Measurements from ENCODE around the gene TMEM17. TPM values are rescaled to one million over a fixed set of nuclear protein-coding genes. Genes with fewer than 3 reads are reported as not detected.

Gene TMEM17
- total and polyA plus RNA-seq, 2 experiments from 2014 or later: 0.94 to 1.7 TPM

DNA sequence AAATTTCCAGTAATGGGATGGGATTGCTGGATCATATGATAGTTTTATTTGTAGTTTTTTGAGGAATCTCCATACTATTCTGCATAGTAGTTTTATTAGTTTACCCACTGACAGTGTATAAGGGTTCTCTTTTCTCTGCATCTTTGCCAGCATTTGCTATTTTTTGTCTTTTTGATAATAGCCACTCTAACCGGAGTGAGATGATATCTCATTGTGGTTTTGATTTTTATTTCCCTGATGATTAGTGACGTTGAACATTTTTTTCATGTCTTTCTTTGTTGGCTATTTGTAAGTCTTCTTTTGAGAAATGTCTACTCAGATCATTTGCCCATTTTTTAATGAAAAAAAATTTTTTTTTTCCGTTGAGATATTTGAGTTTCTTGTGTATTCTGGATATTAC lies 26.1 kb downstream of the TMEM17 start:
- H3K79me2 ChIP-seq (replicated peaks; ENCODE audit: insufficient read depth): no peaks in the 10 kb centered on the region
- no peak overlapping the region for H3K4me2 ChIP-seq
- no peaks in the 10 kb centered on the region for H3K36me3 Mint-ChIP-seq (ENCODE audit: low read depth)
- no peaks in the 10 kb centered on the region for H3F3A ChIP-seq (replicated peaks; ENCODE audit: low read depth)
- no peaks in the 10 kb centered on the region for H4K20me1 ChIP-seq (replicated peaks; ENCODE audit: insufficient read depth)
- H3K4me1 Mint-ChIP-seq: peaks cover 29% of the 10 kb centered on the region
- H3K9me3 Mint-ChIP-seq: no peaks in the 10 kb centered on the region
- no peak overlapping the region for H3K27ac ChIP-seq (ENCODE audit: low read depth)
- no peak overlapping the region for H2AFZ ChIP-seq
- H3K4me3 ChIP-seq: no peak overlapping the region
- no peaks in the 10 kb centered on the region for H3K27me3 Mint-ChIP-seq (ENCODE audit: insufficient read depth, low read depth, poor library complexity)
- ATAC-seq: no peak
- no peaks in the 10 kb centered on the region for H3K27me3 ChIP-seq (ENCODE audit: insufficient read depth)
- TF ChIP-seq CREB1 (CRISPR knock-in tag; IDR thresholded peaks at IDR 0.05; ENCODE audit: low read depth) (no peak), ZNF114 (CRISPR knock-in tag; IDR thresholded peaks at IDR 0.05) (no peak), STAT1 (IDR thresholded peaks at IDR 0.05; ENCODE audit: unreplicated experiment) (no peak), EZH2phosphoT487 (IDR thresholded peaks at IDR 0.05; ENCODE audit: unreplicated experiment) (no peak)
- TF ChIP-seq, protein P1, sequence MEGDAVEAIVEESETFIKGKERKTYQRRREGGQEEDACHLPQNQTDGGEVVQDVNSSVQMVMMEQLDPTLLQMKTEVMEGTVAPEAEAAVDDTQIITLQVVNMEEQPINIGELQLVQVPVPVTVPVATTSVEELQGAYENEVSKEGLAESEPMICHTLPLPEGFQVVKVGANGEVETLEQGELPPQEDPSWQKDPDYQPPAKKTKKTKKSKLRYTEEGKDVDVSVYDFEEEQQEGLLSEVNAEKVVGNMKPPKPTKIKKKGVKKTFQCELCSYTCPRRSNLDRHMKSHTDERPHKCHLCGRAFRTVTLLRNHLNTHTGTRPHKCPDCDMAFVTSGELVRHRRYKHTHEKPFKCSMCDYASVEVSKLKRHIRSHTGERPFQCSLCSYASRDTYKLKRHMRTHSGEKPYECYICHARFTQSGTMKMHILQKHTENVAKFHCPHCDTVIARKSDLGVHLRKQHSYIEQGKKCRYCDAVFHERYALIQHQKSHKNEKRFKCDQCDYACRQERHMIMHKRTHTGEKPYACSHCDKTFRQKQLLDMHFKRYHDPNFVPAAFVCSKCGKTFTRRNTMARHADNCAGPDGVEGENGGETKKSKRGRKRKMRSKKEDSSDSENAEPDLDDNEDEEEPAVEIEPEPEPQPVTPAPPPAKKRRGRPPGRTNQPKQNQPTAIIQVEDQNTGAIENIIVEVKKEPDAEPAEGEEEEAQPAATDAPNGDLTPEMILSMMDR (conservative IDR thresholded peaks at IDR 0.05; ENCODE audit: low read depth in 2 of 2): no peak
- DNase-seq (ENCODE audit: low spot score): no peak
- no peaks in the 10 kb centered on the region for H3K9me2 ChIP-seq (ENCODE audit: insufficient read depth)
- no peak overlapping the region for H3K27ac Mint-ChIP-seq
- no peak overlapping the region for H3K4me3 Mint-ChIP-seq
- H3K36me3 ChIP-seq (ENCODE audit: insufficient read depth): no peaks in the 10 kb centered on the region
- peaks cover 16% of the 10 kb centered on the region; the same call in 1 of the 2 replicates for H3K4me1 ChIP-seq (ENCODE audit: insufficient read depth)

DNA sequence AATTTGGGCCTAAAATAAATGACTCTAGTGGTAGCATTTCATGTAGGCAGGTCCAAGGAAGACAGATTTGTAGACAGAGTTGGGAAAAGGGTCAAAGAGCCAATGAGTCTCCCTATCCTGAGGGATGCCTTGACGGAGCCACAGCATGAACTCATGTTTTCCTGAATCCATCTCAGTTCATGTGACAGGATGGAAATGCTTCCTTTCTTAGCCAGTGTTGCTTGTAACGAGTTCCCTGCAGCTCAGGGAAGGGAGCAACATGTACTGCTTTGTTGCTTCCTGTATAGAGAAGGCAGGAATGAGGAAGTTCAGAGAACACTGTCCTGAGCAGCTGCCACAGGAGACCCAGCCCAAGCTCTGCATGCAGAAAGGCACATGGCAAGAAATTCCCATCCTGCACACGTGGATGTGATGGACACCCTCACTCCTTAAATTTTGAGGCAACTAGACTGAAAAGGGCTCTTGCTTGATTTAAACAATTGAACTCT lies 27.9 kb downstream of the TMEM17 start:
- no peaks in the 10 kb centered on the region for H3K9me2 ChIP-seq (ENCODE audit: insufficient read depth)
- H3K27ac ChIP-seq (ENCODE audit: low read depth): no peak overlapping the region
- H3K36me3 ChIP-seq (ENCODE audit: insufficient read depth): no peaks in the 10 kb centered on the region
- ATAC-seq (peak; percentile 28), DNase-seq (ENCODE audit: low spot score) (no peak)
- no peaks in the 10 kb centered on the region for H4K20me1 ChIP-seq (replicated peaks; ENCODE audit: insufficient read depth)
- no peak overlapping the region for H3K4me3 ChIP-seq
- H2AFZ ChIP-seq: peak overlapping the region; percentile 91
- H3F3A ChIP-seq (replicated peaks; ENCODE audit: low read depth): no peaks in the 10 kb centered on the region
- no peaks in the 10 kb centered on the region for H3K79me2 ChIP-seq (replicated peaks; ENCODE audit: insufficient read depth)
- H3K27me3 Mint-ChIP-seq (ENCODE audit: insufficient read depth, low read depth, poor library complexity): peaks cover 1% of the 10 kb centered on the region
- peaks cover 38% of the 10 kb centered on the region for H3K4me1 Mint-ChIP-seq
- H3K4me2 ChIP-seq: no peak overlapping the region
- H3K9me3 Mint-ChIP-seq: no peaks in the 10 kb centered on the region
- no peak overlapping the region for H3K4me3 Mint-ChIP-seq
- no peaks in the 10 kb centered on the region for H3K36me3 Mint-ChIP-seq (ENCODE audit: low read depth)
- peaks cover 18% of the 10 kb centered on the region; the same call in 1 of the 2 replicates for H3K4me1 ChIP-seq (ENCODE audit: insufficient read depth)
- no peaks in the 10 kb centered on the region for H3K27me3 ChIP-seq (ENCODE audit: insufficient read depth)
- no peak overlapping the region for H3K27ac Mint-ChIP-seq
- TF ChIP-seq CREB1 (CRISPR knock-in tag; IDR thresholded peaks at IDR 0.05; ENCODE audit: low read depth): no peak
- TF ChIP-seq, protein P2, sequence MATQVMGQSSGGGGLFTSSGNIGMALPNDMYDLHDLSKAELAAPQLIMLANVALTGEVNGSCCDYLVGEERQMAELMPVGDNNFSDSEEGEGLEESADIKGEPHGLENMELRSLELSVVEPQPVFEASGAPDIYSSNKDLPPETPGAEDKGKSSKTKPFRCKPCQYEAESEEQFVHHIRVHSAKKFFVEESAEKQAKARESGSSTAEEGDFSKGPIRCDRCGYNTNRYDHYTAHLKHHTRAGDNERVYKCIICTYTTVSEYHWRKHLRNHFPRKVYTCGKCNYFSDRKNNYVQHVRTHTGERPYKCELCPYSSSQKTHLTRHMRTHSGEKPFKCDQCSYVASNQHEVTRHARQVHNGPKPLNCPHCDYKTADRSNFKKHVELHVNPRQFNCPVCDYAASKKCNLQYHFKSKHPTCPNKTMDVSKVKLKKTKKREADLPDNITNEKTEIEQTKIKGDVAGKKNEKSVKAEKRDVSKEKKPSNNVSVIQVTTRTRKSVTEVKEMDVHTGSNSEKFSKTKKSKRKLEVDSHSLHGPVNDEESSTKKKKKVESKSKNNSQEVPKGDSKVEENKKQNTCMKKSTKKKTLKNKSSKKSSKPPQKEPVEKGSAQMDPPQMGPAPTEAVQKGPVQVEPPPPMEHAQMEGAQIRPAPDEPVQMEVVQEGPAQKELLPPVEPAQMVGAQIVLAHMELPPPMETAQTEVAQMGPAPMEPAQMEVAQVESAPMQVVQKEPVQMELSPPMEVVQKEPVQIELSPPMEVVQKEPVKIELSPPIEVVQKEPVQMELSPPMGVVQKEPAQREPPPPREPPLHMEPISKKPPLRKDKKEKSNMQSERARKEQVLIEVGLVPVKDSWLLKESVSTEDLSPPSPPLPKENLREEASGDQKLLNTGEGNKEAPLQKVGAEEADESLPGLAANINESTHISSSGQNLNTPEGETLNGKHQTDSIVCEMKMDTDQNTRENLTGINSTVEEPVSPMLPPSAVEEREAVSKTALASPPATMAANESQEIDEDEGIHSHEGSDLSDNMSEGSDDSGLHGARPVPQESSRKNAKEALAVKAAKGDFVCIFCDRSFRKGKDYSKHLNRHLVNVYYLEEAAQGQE (IDR thresholded peaks at IDR 0.05; ENCODE audit: unreplicated experiment): no peak
- no peak for TF ChIP-seq JUNB (IDR thresholded peaks at IDR 0.05; ENCODE audit: unreplicated experiment)
- TF ChIP-seq, protein P3, sequence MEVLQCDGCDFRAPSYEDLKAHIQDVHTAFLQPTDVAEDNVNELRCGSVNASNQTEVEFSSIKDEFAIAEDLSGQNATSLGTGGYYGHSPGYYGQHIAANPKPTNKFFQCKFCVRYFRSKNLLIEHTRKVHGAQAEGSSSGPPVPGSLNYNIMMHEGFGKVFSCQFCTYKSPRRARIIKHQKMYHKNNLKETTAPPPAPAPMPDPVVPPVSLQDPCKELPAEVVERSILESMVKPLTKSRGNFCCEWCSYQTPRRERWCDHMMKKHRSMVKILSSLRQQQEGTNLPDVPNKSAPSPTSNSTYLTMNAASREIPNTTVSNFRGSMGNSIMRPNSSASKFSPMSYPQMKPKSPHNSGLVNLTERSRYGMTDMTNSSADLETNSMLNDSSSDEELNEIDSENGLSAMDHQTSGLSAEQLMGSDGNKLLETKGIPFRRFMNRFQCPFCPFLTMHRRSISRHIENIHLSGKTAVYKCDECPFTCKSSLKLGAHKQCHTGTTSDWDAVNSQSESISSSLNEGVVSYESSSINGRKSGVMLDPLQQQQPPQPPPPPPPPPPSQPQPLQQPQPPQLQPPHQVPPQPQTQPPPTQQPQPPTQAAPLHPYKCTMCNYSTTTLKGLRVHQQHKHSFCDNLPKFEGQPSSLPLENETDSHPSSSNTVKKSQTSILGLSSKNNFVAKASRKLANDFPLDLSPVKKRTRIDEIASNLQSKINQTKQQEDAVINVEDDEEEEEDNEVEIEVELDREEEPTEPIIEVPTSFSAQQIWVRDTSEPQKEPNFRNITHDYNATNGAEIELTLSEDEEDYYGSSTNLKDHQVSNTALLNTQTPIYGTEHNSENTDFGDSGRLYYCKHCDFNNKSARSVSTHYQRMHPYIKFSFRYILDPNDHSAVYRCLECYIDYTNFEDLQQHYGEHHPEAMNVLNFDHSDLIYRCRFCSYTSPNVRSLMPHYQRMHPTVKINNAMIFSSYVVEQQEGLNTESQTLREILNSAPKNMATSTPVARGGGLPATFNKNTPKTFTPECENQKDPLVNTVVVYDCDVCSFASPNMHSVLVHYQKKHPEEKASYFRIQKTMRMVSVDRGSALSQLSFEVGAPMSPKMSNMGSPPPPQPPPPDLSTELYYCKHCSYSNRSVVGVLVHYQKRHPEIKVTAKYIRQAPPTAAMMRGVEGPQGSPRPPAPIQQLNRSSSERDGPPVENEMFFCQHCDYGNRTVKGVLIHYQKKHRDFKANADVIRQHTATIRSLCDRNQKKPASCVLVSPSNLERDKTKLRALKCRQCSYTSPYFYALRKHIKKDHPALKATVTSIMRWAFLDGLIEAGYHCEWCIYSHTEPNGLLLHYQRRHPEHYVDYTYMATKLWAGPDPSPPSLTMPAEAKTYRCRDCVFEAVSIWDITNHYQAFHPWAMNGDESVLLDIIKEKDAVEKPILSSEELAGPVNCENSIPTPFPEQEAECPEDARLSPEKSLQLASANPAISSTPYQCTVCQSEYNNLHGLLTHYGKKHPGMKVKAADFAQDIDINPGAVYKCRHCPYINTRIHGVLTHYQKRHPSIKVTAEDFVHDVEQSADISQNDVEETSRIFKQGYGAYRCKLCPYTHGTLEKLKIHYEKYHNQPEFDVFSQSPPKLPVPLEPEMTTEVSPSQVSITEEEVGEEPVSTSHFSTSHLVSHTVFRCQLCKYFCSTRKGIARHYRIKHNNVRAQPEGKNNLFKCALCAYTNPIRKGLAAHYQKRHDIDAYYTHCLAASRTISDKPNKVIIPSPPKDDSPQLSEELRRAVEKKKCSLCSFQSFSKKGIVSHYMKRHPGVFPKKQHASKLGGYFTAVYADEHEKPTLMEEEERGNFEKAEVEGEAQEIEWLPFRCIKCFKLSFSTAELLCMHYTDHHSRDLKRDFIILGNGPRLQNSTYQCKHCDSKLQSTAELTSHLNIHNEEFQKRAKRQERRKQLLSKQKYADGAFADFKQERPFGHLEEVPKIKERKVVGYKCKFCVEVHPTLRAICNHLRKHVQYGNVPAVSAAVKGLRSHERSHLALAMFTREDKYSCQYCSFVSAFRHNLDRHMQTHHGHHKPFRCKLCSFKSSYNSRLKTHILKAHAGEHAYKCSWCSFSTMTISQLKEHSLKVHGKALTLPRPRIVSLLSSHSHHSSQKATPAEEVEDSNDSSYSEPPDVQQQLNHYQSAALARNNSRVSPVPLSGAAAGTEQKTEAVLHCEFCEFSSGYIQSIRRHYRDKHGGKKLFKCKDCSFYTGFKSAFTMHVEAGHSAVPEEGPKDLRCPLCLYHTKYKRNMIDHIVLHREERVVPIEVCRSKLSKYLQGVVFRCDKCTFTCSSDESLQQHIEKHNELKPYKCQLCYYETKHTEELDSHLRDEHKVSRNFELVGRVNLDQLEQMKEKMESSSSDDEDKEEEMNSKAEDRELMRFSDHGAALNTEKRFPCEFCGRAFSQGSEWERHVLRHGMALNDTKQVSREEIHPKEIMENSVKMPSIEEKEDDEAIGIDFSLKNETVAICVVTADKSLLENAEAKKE (CRISPR knock-in tag; IDR thresholded peaks at IDR 0.05): no peak
